ENCODE data around the gene TIAM1.

TIAM1 gene

GRCh38 chr21:31372471-31372765 lies 28.4 kb upstream of the TIAM1 start:
- no peak for TF ChIP-seq CTCF (conservative IDR thresholded peaks at IDR 0.05)
- H3K27ac ChIP-seq, result no peak overlapping the region

- no peak for TF ChIP-seq CTCF (conservative IDR thresholded peaks at IDR 0.05)
- no peak overlapping the region for H3K27ac ChIP-seq
Observed at GRCh38 chr21:31371715-31372470, 27.8 kb upstream of the TIAM1 start.

GRCh38 chr21:31370893-31371544 lies 27.0 kb upstream of the TIAM1 start:
- no peak overlapping the region for H3K27ac ChIP-seq
- TF ChIP-seq CTCF (conservative IDR thresholded peaks at IDR 0.05), result no peak

GRCh38 chr21:31370281-31370892 lies 26.3 kb upstream of the TIAM1 start:
- TF ChIP-seq CTCF (conservative IDR thresholded peaks at IDR 0.05), result no peak

GRCh38 chr21:31368361-31368760 lies 24.3 kb upstream of the TIAM1 start:
- TF ChIP-seq CTCF (conservative IDR thresholded peaks at IDR 0.05), result no peak
- no peak overlapping the region for H3K27ac ChIP-seq

More at GRCh38 chr21:31370281-31370892, 26.3 kb upstream of the TIAM1 start:
- H3K27ac ChIP-seq, result no peak overlapping the region

- TF ChIP-seq CTCF (conservative IDR thresholded peaks at IDR 0.05), result no peak
- no peak overlapping the region for H3K27ac ChIP-seq
Observed at GRCh38 chr21:31367801-31368200, 23.7 kb upstream of the TIAM1 start.

- TF ChIP-seq CTCF (conservative IDR thresholded peaks at IDR 0.05), result no peak
- peak overlapping the region; percentile 11; the same call in 1 of the 2 replicates for H3K27ac ChIP-seq
Observed at GRCh38 chr21:31366825-31367224, 22.8 kb upstream of the TIAM1 start.

Data from VCaP (cell line).